GM21526 (cell line): ENCODE measurements around the gene PMM1.
"Not testable (repeated sequence)": the region's sequence is repeated elsewhere in the genome, so short reads cannot be mapped to it uniquely, and the experiment has no call there.

Source experiments
- ATAC-seq: cut with Tn5 transposase; IDR thresholded peaks from one replicate; pipeline ENCODE4 v1.9.1; 2021; ENCODE audit warnings: moderate library complexity; ENCODE audit not compliant: unreplicated experiment, low FRiP score

PMM1 gene

DNA sequence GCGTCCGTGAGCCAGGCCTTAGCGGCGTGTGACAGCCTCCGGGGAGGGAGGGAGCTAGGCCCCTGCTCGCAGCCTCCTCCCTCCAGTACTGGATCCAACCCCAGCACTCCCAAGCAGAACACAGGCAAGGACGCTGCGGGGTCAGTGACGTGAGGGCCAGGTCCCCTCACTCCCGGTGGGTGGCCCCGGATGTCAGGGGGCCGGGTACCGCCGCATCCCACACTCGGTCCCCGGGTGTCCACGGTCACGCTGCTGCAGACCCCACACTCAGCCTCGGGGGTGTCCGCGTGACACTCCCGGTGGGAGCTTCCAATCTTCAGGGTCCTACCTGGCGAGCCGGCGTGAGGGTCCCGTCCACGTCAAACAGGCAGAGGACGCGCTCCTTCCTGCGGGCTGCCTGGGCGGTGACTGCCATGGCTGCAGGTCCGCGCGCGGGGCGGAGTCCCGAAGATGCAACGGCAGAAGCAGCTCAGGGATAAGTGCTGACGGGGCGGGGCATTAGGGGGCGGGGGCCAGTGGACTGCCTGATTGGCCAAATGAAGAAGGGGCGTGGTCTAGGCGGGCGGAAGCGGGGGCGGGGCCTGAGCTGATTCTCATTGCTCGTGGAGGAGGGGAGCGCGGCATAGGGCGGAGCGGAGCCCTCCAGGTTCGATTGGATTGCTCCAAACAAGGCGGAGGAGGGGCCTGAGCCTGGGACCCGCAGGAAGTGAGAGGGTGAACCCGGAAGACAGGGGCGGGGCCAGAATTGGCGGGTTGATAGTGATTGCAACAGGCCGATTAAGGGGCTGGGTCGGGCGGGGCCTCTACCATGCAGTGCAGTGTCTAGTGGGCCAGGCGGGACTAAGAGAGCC is at the start of gene PMM1:
TSS of gene PMM1 (minus strand) at position 450 of the 851 bp plus-strand sequence. CDS start at position 415, 35 bp downstream.
- peak; percentile 87 for ATAC-seq

- ATAC-seq = no peak
Measured at GRCh38 chr22:41638748-41639147, 49.1 kb upstream of the PMM1 start.

GRCh38 chr22:41638124-41638523 is 48.5 kb upstream of the PMM1 start:
- no peak for ATAC-seq

DNA sequence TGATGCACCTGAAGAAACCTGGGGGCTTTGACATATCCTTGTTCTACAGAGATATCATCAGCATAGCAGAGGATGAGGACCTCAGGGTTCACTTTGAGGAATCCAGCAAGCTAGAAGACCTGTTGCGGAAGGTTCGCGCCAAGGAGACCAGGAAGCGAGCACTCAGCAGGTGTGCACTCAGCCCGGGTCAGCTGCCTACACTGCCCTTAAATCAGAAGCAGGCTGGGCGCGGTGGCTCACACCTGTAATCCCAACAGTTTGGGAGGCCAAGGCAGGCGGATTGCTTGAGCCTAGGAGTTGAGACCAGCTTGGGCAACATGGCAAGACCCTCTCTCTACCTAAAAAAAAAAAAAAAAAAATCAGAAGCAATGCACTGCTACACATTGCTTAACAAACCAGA is 48.0 kb upstream of the PMM1 start:
- ATAC-seq = not testable (repeated sequence)

DNA sequence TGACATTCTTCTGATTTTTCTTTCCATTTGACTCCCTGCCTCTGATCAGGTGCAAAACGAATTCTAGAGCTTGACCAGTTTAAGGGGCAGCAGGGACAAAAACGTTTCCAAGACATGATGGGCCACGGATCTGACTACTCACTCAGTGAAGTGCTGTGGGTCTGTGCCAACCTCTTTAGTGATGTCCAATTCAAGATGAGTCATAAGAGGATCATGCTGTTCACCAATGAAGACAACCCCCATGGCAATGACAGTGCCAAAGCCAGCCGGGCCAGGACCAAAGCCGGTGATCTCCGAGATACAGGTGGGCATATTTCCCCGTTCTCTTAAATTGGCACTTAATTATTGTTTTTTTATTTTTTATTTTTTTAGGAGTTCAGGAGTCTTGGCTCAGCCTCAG is 46.8 kb upstream of the PMM1 start:
- no peak for ATAC-seq

DNA sequence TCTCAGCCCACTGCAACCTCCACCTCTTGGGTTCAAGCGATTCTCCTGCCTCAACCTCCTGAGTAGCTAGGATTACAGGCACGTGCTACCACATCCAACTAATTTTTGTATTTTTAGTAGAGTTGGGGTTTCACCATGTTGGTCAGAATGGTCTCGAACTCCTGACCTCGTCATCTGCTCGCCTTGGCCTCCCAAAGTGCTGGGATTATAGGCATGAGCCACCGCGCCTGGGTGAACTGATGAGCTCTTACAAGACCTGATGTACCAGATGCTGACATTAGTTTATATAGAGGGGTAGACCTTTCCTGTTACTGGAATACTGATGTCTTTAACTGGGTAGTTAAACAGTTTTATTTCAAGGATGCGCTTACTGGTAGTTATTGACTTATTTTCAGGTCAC is 45.0 kb upstream of the PMM1 start:
- not testable (repeated sequence) for ATAC-seq

GRCh38 chr22:41631615-41632014 is 42.0 kb upstream of the PMM1 start:
- not testable (repeated sequence) for ATAC-seq

- not testable (repeated sequence) for ATAC-seq
Measured at GRCh38 chr22:41631115-41631514, 41.5 kb upstream of the PMM1 start.

GRCh38 chr22:41625577-41625976 is 35.9 kb upstream of the PMM1 start:
- ATAC-seq = no peak

DNA sequence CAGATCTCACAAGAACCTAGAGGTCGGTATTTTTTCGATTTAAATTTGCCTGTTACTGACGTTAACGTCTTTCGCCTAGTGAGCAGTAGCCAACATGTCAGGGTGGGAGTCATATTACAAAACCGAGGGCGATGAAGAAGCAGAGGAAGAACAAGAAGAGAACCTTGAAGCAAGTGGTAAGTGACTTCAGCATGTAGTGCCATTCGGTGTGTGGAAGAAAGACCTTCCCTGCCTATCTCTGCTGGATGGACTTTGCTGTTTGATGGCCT is 32.2 kb upstream of the PMM1 start:
- ATAC-seq = no peak

GRCh38 chr22:41621099-41621910 is 31.7 kb upstream of the PMM1 start, which contains the start of gene XRCC6:
XRCC6 (plus strand) TSS chr22:41621295; CDS start chr22:41622005, 710 bp downstream.
- peak; percentile 71 for ATAC-seq

DNA sequence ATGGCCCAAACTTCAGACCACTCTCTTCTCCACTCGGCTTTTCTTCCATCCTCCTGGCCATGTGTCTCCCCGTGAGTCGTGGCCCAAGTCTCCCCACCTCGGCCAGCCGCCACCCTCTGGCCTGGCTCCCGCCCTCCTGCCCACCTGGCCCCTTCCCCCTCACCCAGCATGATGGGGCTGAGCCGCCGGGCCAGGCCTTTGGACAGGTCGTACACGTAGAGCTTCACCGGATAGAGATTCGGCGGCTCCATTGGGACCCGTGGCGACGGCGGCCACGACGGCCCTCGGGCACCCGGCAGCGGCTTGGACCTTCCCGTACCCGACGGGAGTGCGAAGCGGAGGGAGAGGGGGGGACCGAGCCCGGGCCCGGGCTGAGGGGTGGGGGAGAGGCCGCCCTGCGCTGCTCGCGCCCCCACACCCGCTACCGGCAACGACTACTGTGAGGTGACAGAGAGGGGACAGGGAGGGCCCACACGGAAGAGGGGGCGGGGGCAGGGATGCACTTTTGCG is 31.0 kb upstream of the PMM1 start, which contains the start of gene DESI1:
TSS of gene DESI1 (minus strand) at position 455 of the 510 bp plus-strand sequence. CDS start at position 251, 204 bp downstream.
- ATAC-seq = peak; percentile 23

DNA sequence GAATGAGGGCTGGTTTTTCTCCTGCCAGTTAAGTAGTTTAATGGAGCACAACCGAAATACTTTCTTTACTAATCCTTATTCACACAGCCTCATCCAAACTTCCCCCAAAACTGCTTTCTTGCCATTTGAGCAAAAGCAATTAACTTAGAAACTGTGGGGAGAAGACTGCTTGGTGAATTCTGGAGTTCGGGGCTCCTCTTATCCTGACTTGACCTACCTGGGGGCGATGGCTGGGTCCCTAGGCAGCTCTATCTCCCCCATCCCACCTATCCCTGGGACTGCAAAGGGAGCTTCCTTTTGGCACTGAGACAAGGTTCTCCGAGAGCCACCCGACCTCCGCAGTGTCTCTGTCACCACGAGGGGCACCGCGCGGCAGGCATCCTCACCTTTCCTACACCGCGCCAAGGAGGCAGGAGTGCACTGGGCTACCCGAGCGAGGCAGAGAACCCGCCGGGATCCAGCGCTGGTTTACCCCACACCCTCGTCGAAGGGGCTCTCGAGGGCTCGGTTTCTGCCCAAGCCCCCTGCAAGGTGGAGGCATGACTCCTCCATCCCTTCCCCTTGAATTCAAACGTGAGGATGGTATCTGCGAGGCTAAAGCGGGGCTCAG is 30.4 kb upstream of the PMM1 start:
- ATAC-seq = peak; percentile 17

DNA sequence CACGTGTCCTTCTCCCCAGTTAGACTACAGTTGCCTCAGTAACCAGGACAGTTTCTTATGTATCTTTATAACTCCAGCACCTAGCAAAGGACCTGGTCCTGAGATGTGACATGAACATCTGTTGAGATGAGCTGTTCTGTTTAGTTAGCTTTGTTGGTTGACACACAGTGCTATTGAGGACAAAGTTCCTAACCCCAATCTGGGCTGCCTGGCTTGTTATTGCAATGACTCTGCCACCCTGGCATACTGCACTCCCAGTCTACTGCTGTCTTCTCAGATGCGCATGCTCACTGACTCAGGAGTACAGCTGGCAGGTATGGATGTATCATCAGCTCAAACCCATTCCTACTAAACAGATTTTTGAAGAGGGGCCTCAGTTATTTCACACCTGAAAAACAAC is 23.8 kb upstream of the PMM1 start:
- no peak for ATAC-seq

DNA sequence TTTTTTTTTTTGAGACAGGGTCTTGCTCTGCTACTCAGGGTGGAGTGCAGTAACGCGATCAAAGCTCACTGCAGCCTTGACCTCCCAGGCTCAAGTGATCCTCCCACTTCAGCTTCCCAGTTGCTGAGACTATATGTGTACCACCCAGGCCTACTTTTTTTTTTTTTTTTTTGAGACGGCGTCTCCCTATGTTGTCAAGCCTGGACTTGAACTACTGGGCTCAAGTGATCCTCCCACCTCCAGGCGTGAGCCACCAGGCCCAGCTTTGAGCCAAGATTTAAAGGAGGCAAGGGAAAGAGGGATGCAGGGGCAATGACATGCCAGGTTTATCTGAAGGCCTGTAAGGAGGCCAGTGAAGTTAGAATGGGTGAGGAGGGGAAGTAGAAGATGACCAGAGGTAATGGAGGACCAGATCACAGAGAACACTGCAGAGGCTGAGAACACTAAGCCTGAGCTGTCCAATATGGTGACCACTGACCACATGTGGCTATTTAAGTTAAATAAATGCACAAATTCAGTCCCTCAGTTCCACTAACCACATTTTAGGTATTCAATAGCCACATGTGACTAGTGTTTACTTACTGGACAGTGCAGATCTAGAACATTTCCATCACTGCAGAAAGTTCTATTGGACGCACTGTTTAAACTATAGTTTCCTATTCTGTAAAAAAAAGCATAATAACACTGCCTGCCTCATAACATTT is 23.1 kb upstream of the PMM1 start:
- ATAC-seq = no peak

DNA sequence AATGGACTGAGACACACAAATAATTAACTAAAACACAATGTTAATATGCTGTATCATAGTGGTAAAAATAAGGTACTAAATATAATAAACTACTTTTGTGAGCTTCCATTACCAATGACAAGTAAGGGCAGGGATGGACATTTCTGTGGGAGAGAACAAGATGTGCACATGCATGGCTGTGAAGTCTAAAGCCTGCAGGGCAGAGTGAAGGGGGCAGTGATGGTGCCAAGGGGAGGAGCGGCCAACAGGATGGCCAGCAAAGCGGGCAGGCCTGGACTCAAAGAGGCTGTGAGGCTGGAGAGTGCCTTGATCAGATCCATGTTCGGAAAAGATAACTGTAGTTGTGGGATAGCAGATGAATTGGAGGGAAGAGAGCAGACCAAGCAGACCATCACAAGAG is 18.7 kb upstream of the PMM1 start:
- ATAC-seq = no peak

DNA sequence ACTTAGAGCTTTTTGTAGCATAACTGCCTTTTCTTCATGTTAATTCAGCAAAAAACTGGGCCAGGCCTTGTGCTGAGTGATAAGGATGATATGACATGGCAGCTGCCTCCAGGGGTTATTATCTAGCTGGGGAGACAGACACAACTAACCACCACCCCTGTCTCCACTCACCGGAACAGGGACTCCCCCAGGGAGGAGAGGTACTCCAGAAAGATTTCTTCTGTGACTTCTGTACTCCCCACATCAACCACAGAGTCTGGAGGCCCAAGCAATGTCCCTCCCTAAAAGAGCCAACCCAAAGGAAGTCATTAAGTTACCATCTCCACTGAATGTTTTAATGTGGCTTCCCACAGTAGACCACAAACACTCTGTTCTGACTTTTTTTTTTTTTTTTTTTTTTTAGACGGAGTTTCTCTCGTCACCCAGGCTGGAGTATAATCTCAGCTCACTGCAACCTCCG is 14.3 kb upstream of the PMM1 start:
- peak; percentile 51 for ATAC-seq

DNA sequence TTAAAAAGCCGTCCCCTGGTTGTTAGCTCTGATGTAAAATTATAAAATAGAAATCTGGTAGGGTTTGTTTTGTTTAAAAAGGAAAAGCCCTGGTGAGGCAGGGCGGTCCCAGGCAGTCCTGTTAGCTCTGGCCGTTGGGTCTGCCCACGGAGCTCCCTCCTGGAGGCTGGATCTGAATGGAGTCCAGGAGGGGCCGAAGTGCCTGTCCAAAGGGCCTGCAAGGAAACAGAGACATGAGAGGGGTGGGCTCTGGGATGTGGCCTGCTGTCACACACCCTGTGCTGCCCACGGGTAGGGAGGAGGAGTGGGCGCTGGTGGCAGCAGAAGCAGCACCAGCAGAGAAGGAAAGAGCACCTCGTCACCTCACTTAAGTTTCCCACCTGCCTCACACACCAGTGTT is 11.3 kb upstream of the PMM1 start:
- no peak for ATAC-seq

DNA sequence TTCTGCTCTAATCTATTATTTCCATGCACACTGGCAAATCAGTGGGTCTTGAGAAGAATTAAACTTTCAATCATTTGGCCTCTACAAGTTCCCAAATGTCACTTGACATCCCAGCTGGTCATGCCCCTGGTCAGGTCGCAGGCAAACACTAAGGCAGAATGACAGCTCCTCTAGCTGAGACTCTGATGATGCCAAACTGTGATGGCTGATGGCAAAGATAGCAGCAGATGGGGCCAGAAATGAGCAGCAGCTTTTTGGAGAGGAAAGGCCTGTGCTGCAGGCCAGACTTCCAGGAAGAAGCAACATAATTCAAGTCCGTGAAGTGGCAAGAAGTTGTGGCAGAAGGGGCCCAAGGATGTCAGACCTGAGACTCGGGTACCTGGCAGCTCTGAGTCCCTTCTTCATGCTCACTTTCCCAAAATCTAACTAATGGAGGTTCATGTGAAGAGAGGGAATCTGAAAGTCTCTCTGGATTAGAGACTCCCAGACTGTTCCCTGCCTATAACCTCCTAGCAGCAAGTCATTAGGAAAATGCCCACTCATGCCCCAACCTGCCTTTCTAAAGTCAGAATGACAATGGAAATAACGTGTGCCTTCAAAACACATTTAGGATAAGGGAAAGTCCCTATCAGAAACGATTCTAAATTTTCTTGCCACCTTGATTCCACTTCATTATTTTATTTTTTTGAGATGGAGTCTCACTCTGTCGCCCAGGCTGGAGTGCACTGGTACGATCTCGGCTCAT is 9.4 kb upstream of the PMM1 start:
- no peak for ATAC-seq

DNA sequence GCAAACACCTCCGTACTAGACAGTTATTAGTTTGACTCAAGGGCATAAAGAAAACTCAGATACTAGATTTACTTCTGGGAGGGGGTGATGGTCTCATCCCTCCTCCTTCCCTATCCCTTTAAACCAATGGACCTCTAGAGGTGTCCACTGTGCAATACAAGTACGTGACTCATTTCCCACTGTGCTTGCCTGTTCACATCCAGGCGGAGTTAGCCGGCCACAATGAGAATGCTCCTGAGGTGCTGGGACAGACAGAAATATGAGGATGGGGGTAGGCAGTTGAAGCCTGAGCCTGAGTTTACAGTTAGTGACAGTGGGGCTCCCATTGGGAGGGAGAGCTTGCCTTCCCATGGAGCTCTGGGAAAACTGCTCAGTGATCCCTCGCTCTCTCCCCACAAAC is 8.4 kb upstream of the PMM1 start:
- ATAC-seq = no peak
